H1 (cell line): ENCODE measurements around the gene GPR37. TPM values are rescaled to one million over a fixed set of nuclear protein-coding genes. Genes with fewer than 3 reads are reported as not detected.

ENCODE experiments used
- CTCF ChIA-PET: fragments of 300-600 bp; sonication (Branson Sonifier 250); formaldehyde crosslinking; loops from one replicate; lab custom pipeline; 2021; ENCODE audit not compliant: partially characterized antibody; lab: Charles Lee
- POLR2A ChIA-PET: fragments of 300-600 bp; sonication (Branson Sonifier 250); formaldehyde crosslinking; loops from one replicate; lab custom pipeline; 2021; ENCODE audit warnings: inconsistent platforms; ENCODE audit not compliant: partially characterized antibody; lab: Charles Lee
- DNase-seq, 2 experiments: peaks; one replicate each; pipeline versions ENCODE4 v3.0.0 to v3.0.0-alpha.2; 2010 to 2022; ENCODE audit warnings: low spot score in 2 of 2, low read depth in 1 of 2, mixed read lengths in 1 of 2
- FAIRE-seq: peaks from 2 replicates; lab custom pipeline; 2011; peaks lifted over from hg19 to GRCh38; lab: Jason Lieb, UNC
- H2AFZ ChIP-seq: 2 replicates; pipeline ENCODE4 v1.8.1; 2012; ENCODE audit warnings: low read length, inconsistent platforms
- H2AK5ac ChIP-seq: 2 replicates; pipeline ENCODE4 v1.6.1; 2013; ENCODE audit warnings: low read depth, low read length
- H2BK120ac ChIP-seq: replicated peaks from 2 replicates; pipeline ENCODE3; 2013; ENCODE audit warnings: low read depth, low read length, inconsistent platforms
- H2BK12ac ChIP-seq: 2 replicates; pipeline ENCODE4 v1.6.1; 2013; ENCODE audit warnings: low read depth, low read length
- H2BK15ac ChIP-seq: 2 replicates; pipeline ENCODE4 v1.6.1; 2013; ENCODE audit warnings: low read length
- H2BK20ac ChIP-seq: 2 replicates; pipeline ENCODE4 v1.6.1; 2013; ENCODE audit warnings: low read length
- H2BK5ac ChIP-seq: 2 replicates; pipeline ENCODE4 v1.6.1; 2013; ENCODE audit warnings: low read depth, low read length
- H3K14ac ChIP-seq: 2 replicates; pipeline ENCODE4 v1.6.1; 2013; ENCODE audit warnings: inconsistent platforms; ENCODE audit not compliant: insufficient read length
- H3K18ac ChIP-seq: 2 replicates; pipeline ENCODE4 v1.6.1; 2013; ENCODE audit warnings: low read length; ENCODE audit errors: extremely low read depth
- H3K23ac ChIP-seq: 2 replicates; pipeline ENCODE4 v1.6.1; 2013; ENCODE audit warnings: inconsistent platforms; ENCODE audit not compliant: insufficient read length
- H3K23me2 ChIP-seq: 2 replicates; pipeline ENCODE4 v1.6.1; 2013; ENCODE audit warnings: low read depth, low read length
- H3K27ac ChIP-seq: 2 replicates; pipeline ENCODE4 v1.6.1; 2011; ENCODE audit warnings: low read depth, low read length, inconsistent platforms
- H3K27me3 ChIP-seq, 4 experiments: replicated peaks in 1 of 4; 1 replicate in 1 of 4; 2 replicates in 3 of 4; pipeline versions ENCODE4 v1.6.1 to v1.8.1; 2011 to 2013; ENCODE audit warnings: low read length in 3 of 4, mild to moderate bottlenecking in 3 of 4, inconsistent platforms in 2 of 4, mixed read lengths in 2 of 4, moderate library complexity in 1 of 4; ENCODE audit not compliant: control insufficient read depth in 3 of 4, insufficient read depth in 3 of 4; ENCODE audit errors: extremely low read depth in 1 of 4
- H3K36me3 ChIP-seq, 4 experiments: 2 replicates each; pipeline versions ENCODE4 v1.6.1 to v1.8.1; 2011 to 2013; ENCODE audit warnings: mild to moderate bottlenecking in 4 of 4, low read length in 3 of 4, moderate library complexity in 2 of 4, control low read depth in 1 of 4, inconsistent platforms in 1 of 4; ENCODE audit not compliant: insufficient read depth in 4 of 4, control insufficient read depth in 2 of 4
- H3K4ac ChIP-seq: replicated peaks from 2 replicates; pipeline ENCODE3; 2013; ENCODE audit warnings: low read length, low read depth, mixed read lengths, inconsistent platforms; ENCODE audit not compliant: insufficient read length
- H3K4me1 ChIP-seq, 4 experiments: replicated peaks in 1 of 4; 1 replicate in 1 of 4; 2 replicates in 3 of 4; pipeline versions ENCODE4 v1.6.1 to v1.8.1; 2011 to 2013; ENCODE audit warnings: low read length in 3 of 4, inconsistent platforms in 2 of 4, mixed read lengths in 1 of 4; ENCODE audit not compliant: insufficient read depth in 4 of 4, control insufficient read depth in 3 of 4
- H3K4me2 ChIP-seq, 2 experiments: 2 replicates each; pipeline versions ENCODE4 v1.6.1 to v1.8.1; 2011 to 2013; ENCODE audit warnings: low read depth in 2 of 2, low read length in 2 of 2, control low read depth in 1 of 2, inconsistent platforms in 1 of 2, mild to moderate bottlenecking in 1 of 2; ENCODE audit not compliant: insufficient read depth in 1 of 2
- H3K4me3 ChIP-seq, 4 experiments: fragments of 200-600, 300-600 bp in 1 of 4; sonication (generic), shearing (Covaris generic), sonication (Bioruptor Twin) in 1 of 4; 2 replicates each; pipeline versions ENCODE4 v1.5.1 to v1.8.1; 2011 to 2016; ENCODE audit warnings: low read length in 4 of 4, low read depth in 3 of 4, control low read depth in 2 of 4, inconsistent platforms in 2 of 4, mild to moderate bottlenecking in 2 of 4, mixed read lengths in 1 of 4, moderate library complexity in 1 of 4; ENCODE audit not compliant: insufficient read depth in 2 of 4; ENCODE audit errors: extremely low read depth in 1 of 4
- H3K56ac ChIP-seq: replicated peaks from 2 replicates; pipeline ENCODE3; 2013; ENCODE audit warnings: low read depth, mild to moderate bottlenecking, mixed read lengths, low read length, inconsistent platforms; ENCODE audit not compliant: insufficient read length
- H3K79me1 ChIP-seq: 2 replicates; pipeline ENCODE4 v1.6.1; 2013; ENCODE audit warnings: low read depth, low read length, control low read depth
- H3K79me2 ChIP-seq, 2 experiments: 2 replicates each; pipeline versions ENCODE4 v1.6.1 to v1.8.1; 2012 to 2013; ENCODE audit warnings: low read length in 2 of 2, mild to moderate bottlenecking in 2 of 2, inconsistent platforms in 1 of 2; ENCODE audit not compliant: insufficient read depth in 2 of 2, control insufficient read depth in 1 of 2
- H3K9ac ChIP-seq, 4 experiments: replicated peaks in 1 of 4; 1 replicate in 1 of 4; 2 replicates in 3 of 4; pipeline versions ENCODE4 v1.6.1 to v1.8.1; 2011 to 2013; ENCODE audit warnings: low read depth in 3 of 4, low read length in 3 of 4, control low read depth in 2 of 4, mild to moderate bottlenecking in 2 of 4, moderate library complexity in 2 of 4, inconsistent platforms in 1 of 4; ENCODE audit errors: extremely low read depth in 1 of 4
- H3K9me3 ChIP-seq, 2 experiments: 2 replicates each; pipeline versions ENCODE4 v1.6.1 to v1.8.1; 2012 to 2013; ENCODE audit warnings: mild to moderate bottlenecking in 2 of 2, moderate library complexity in 2 of 2, control low read depth in 1 of 2, inconsistent platforms in 1 of 2, low read depth in 1 of 2, low read length in 1 of 2, mixed read lengths in 1 of 2; ENCODE audit not compliant: insufficient read depth in 2 of 2
- H4K20me1 ChIP-seq, 2 experiments: replicated peaks in 1 of 2; 2 replicates each; pipeline versions ENCODE3 to v1.8.1; 2011 to 2013; ENCODE audit warnings: inconsistent platforms in 2 of 2, low read length in 2 of 2, mild to moderate bottlenecking in 1 of 2; ENCODE audit not compliant: insufficient read depth in 2 of 2, control insufficient read depth in 1 of 2
- H4K5ac ChIP-seq: 2 replicates; pipeline ENCODE4 v1.6.1; 2013; ENCODE audit warnings: low read length, low read depth, mixed read lengths, inconsistent platforms; ENCODE audit not compliant: insufficient read length
- H4K8ac ChIP-seq: 2 replicates; pipeline ENCODE4 v1.8.0; 2013; ENCODE audit warnings: mild to moderate bottlenecking, moderate library complexity, low read length, inconsistent platforms; ENCODE audit not compliant: insufficient read depth; ENCODE audit errors: extremely low read depth
- H4K91ac ChIP-seq: replicated peaks from 2 replicates; pipeline ENCODE3; 2013; ENCODE audit warnings: low read length, mixed read lengths, inconsistent platforms; ENCODE audit not compliant: insufficient read length
- BCL11A ChIP-seq, 2 experiments: IDR thresholded peaks; one replicate each; pipeline ENCODE4 v1.6.1; 2011; ENCODE audit warnings: low read depth in 2 of 2, low read length in 2 of 2, mild to moderate bottlenecking in 2 of 2
- BRCA1 ChIP-seq: IDR thresholded peaks from 2 replicates; pipeline ENCODE4 v1.6.1; 2012; ENCODE audit warnings: low read depth, low read length, improper control_type of control experiment
- CEBPB ChIP-seq: IDR thresholded peaks from 2 replicates; pipeline ENCODE4 v1.6.1; 2012; ENCODE audit warnings: low read depth, low read length
- CHD1 ChIP-seq: IDR thresholded peaks from 2 replicates; pipeline ENCODE4 v1.6.1; 2012; ENCODE audit warnings: low read depth, low read length, improper control_type of control experiment
- CREB1 ChIP-seq: IDR thresholded peaks from 2 replicates; pipeline ENCODE4 v1.6.1; 2012; ENCODE audit warnings: inconsistent platforms
- JUN ChIP-seq: IDR thresholded peaks from 2 replicates; pipeline ENCODE4 v1.6.1; 2011; ENCODE audit warnings: low read depth, mild to moderate bottlenecking, improper control_type of control experiment, low read length
- MAFK ChIP-seq: IDR thresholded peaks from 2 replicates; pipeline ENCODE4 v1.6.1; 2012; ENCODE audit warnings: low read depth, mild to moderate bottlenecking, improper control_type of control experiment, low read length
- NANOG ChIP-seq: IDR thresholded peaks from 2 replicates; pipeline ENCODE4 v1.6.1; 2011; ENCODE audit warnings: low read length, low read depth, mild to moderate bottlenecking, inconsistent platforms; ENCODE audit not compliant: insufficient read depth, poor library complexity, severe bottlenecking
- SIN3A ChIP-seq, 2 experiments: IDR thresholded peaks in 1 of 2; conservative IDR thresholded peaks in 1 of 2; 2 replicates each; pipeline ENCODE4 v1.6.1; 2011 to 2012; ENCODE audit warnings: low read length in 2 of 2, improper control_type of control experiment in 1 of 2, low read depth in 1 of 2, mild to moderate bottlenecking in 1 of 2
- SP1 ChIP-seq: IDR thresholded peaks from 2 replicates; pipeline ENCODE4 v1.6.1; 2011; ENCODE audit warnings: low read depth, low read length
- SP2 ChIP-seq: IDR thresholded peaks from 2 replicates; pipeline ENCODE4 v1.6.1; 2012; ENCODE audit warnings: mild to moderate bottlenecking, low read length, inconsistent platforms
- SRF ChIP-seq: IDR thresholded peaks from 2 replicates; pipeline ENCODE4 v1.6.1; 2011; ENCODE audit warnings: mild to moderate bottlenecking, low read depth, low read length, moderate library complexity
- TAF1 ChIP-seq: IDR thresholded peaks from 2 replicates; pipeline ENCODE4 v1.6.1; 2011; ENCODE audit warnings: mild to moderate bottlenecking, low read depth, low read length
- USF2 ChIP-seq: IDR thresholded peaks from 2 replicates; pipeline ENCODE4 v1.6.1; 2011; ENCODE audit warnings: low read length, improper control_type of control experiment
- WGBS, 2 experiments: shearing (Covaris generic) in 1 of 2; methylation state at CpG; one replicate each; pipeline versions ENCODE4 v1.1.6 to v1.1.7; 2013 to 2015; ENCODE audit warnings: low lambda C conversion rate in 2 of 2, mixed read lengths in 2 of 2, inconsistent platforms in 1 of 2, low coverage in 1 of 2, missing lambda C conversion rate in 1 of 2; ENCODE audit not compliant: insufficient replicate concordance in 2 of 2, insufficient coverage in 1 of 2, insufficient read length in 1 of 2; ENCODE audit errors: extremely low coverage in 1 of 2, missing lambda C conversion rate in 1 of 2; 5-methylcytosine and 5-hydroxymethylcytosine counted together
- polyA plus RNA-seq, 7 experiments: library from polyadenylated mRNA; depleted of rRNA in 3 of 7; stranded (reverse) in 5 of 7; unstranded in 2 of 7; fragments of >200 nt in 5 of 7; fragments of 200-250 nt in 2 of 7; gene quantifications; 1 replicate in 5 of 7; 2 replicates in 1 of 7; 4 replicates in 1 of 7; pipeline versions ENCODE4 v1.2.1 to v1.2.3, GENCODE V29; 2011 to 2013; ENCODE audit warnings: missing spikeins in 2 of 7, mixed read lengths in 2 of 7
- total RNA-seq: library from RNA; stranded (reverse); fragmentation: NEBNext Ultra II Directional; extraction: Animal tissue kit (Norgen Biotek cat#: 25700); gene quantifications from 2 replicates; pipeline ENCODE4 v1.2.1, GENCODE V29; 2021

GPR37 gene
- total and polyA plus RNA-seq, 2 of the 8 experiments (the other 6 are each of a cell fraction or from before 2014, with no cell fraction given) = 1.5 to 17.4 TPM

DNA sequence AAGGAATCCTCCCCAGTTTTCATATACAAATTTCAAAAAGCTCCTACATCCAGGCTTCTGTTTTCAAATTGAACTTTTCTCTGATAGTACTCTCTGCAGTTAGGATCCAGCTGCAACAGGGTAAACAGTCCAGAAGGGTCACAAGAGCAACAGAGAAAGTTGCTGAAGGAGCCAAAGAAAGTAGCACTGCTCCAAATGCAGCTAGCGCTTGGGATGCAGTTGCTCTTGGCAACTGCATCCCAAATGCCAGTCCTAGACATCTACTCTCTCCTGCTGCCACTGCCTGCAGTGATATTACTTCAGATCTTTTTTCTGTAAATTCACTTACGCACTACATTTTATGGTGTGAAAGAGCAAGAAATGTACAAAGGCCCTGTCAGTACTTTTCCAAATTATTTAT is 14.6 kb downstream of the GPR37 start:
- no peak overlapping the region for H3K9ac ChIP-seq
- no peak for FAIRE-seq
- 88% methylated on average over 2 of the region's 2 CpGs; no CpG with 5 or more reads in 1 of the 2 experiments for WGBS, 2 experiments
- TF ChIP-seq SP1 (no peak), BCL11A (IDR thresholded peaks at IDR 0.05; ENCODE audit: low read depth in 2 of 2, low read length in 2 of 2) (no peak), BRCA1 (no peak), NANOG (no peak), MAFK (no peak), SRF (no peak), CREB1 (no peak), TAF1 (no peak), SP2 (no peak), CEBPB (no peak), CHD1 (no peak), USF2 (no peak), SIN3A (conservative IDR thresholded peaks at IDR 0.05 in 1 of 2, IDR thresholded peaks at IDR 0.05 in 1 of 2; ENCODE audit: low read depth in 1 of 2, low read length in 2 of 2) (no peak), JUN (no peak)

More for the DNA sequence above, 14.6 kb downstream of the GPR37 start:
- H2BK15ac ChIP-seq = no peak overlapping the region
- no peak overlapping the region for H3K56ac ChIP-seq
- H3K27me3 ChIP-seq = no peaks in the 10 kb centered on the region
- H3K23ac ChIP-seq = no peak overlapping the region
- H4K8ac ChIP-seq = no peak overlapping the region
- H2AFZ ChIP-seq = no peak overlapping the region
- no peak overlapping the region for H3K27ac ChIP-seq
- H3K14ac ChIP-seq = no peak overlapping the region
- H3K36me3 ChIP-seq = no peaks in the 10 kb centered on the region; a peak in 1 of 8 replicates
- H3K9me3 ChIP-seq = no peaks in the 10 kb centered on the region
- H3K4ac ChIP-seq = no peak overlapping the region
- H3K18ac ChIP-seq = no peak overlapping the region
- no peak overlapping the region for H2AK5ac ChIP-seq
- no peak overlapping the region for H2BK5ac ChIP-seq
- no peaks in the 10 kb centered on the region for H3K79me2 ChIP-seq
- no peak overlapping the region for H3K4me3 ChIP-seq
- POLR2A ChIA-PET = interaction anchor here (1.0 kb wide), 1 partner anchor 15 kb away, joined by 4 read pairs; the partner anchor contains the start of gene GPR37
- no peak overlapping the region for H2BK20ac ChIP-seq
- no peak overlapping the region for H4K91ac ChIP-seq
- H3K4me2 ChIP-seq = no peak overlapping the region
- no peak for DNase-seq
- H2BK120ac ChIP-seq = no peak overlapping the region
- no peak overlapping the region for H4K5ac ChIP-seq
- H3K4me1 ChIP-seq = peaks cover 0 to 7% (median 0%) of the 10 kb centered on the region in 4 experiments; a peak in 2 of 7 replicates
- no peaks in the 10 kb centered on the region for H3K23me2 ChIP-seq
- CTCF ChIA-PET = no interaction called here
- H3K79me1 ChIP-seq = no peaks in the 10 kb centered on the region
- no peaks in the 10 kb centered on the region for H4K20me1 ChIP-seq
- H2BK12ac ChIP-seq = no peak overlapping the region
